Keratinocyte (primary cell): ENCODE measurements around the gene BSDC1.

Experiments used
- EZH2 ChIP-seq: IDR thresholded peaks from one replicate; pipeline ENCODE4 v1.6.1; 2012; ENCODE audit warnings: inconsistent platforms, mild to moderate bottlenecking, low read length, moderate library complexity
- TF ChIP-seq, protein P1 (sequence below), 3 experiments: IDR thresholded peaks in 1 of 3; conservative IDR thresholded peaks in 1 of 3; optimal IDR thresholded peaks in 1 of 3; 2 replicates in 2 of 3; 3 replicates in 1 of 3; pipeline versions ENCODE3 to v1.5.1; 2011; ENCODE audit warnings: low read length in 3 of 3, mild to moderate bottlenecking in 3 of 3, moderate library complexity in 2 of 3, control low read depth in 1 of 3, inconsistent platforms in 1 of 3; ENCODE audit not compliant: insufficient read depth in 2 of 3; ENCODE audit errors: extremely low read depth in 1 of 3

DNA sequence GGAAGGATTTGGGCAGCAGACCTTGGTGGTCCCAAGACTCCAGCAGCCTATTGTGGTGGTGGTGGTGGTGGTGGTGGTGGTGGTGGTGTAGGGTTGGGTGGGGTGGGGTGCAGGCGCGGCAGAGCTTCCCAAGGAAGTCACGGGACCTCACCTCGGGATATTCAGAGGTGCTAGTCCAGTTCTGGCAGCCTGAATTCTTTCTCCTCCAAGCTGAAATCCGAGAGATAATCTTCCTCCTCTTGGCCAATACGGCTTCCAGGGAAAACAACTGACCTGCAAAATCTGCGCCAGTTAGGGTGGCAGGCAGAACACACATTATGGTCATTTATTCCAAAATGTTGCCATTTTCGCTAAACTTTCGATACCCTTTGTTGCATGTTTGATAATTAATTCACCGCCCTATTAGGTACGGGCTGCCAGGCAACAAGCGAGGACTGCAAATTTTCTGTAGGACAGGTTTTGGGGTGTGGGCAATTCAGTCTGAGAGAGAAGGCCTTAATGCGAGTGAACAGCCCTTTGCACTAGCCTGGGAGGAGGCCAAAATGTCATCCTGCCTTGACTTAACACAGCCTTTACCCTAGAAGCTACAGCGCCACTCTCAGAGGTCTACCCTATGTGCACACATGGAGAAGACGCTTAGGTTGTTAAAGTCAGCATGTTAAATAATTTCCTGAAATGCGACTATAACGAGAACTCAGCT lies 33.2 kb upstream of the BSDC1 start:
- TF ChIP-seq, protein P1, sequence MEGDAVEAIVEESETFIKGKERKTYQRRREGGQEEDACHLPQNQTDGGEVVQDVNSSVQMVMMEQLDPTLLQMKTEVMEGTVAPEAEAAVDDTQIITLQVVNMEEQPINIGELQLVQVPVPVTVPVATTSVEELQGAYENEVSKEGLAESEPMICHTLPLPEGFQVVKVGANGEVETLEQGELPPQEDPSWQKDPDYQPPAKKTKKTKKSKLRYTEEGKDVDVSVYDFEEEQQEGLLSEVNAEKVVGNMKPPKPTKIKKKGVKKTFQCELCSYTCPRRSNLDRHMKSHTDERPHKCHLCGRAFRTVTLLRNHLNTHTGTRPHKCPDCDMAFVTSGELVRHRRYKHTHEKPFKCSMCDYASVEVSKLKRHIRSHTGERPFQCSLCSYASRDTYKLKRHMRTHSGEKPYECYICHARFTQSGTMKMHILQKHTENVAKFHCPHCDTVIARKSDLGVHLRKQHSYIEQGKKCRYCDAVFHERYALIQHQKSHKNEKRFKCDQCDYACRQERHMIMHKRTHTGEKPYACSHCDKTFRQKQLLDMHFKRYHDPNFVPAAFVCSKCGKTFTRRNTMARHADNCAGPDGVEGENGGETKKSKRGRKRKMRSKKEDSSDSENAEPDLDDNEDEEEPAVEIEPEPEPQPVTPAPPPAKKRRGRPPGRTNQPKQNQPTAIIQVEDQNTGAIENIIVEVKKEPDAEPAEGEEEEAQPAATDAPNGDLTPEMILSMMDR (optimal IDR thresholded peaks at IDR 0.05 in 1 of 3, IDR thresholded peaks at IDR 0.05 in 1 of 3, conservative IDR thresholded peaks at IDR 0.05 in 1 of 3; ENCODE audit: extremely low read depth in 1 of 3, insufficient read depth in 2 of 3, low read length in 3 of 3) = no peak
- no peak for TF ChIP-seq EZH2
